ENCODE data around the gene GALNT2.
A peak's percentile ranks its signal among the peaks of the same experiment; 100 is the strongest.

Gene GALNT2

DNA sequence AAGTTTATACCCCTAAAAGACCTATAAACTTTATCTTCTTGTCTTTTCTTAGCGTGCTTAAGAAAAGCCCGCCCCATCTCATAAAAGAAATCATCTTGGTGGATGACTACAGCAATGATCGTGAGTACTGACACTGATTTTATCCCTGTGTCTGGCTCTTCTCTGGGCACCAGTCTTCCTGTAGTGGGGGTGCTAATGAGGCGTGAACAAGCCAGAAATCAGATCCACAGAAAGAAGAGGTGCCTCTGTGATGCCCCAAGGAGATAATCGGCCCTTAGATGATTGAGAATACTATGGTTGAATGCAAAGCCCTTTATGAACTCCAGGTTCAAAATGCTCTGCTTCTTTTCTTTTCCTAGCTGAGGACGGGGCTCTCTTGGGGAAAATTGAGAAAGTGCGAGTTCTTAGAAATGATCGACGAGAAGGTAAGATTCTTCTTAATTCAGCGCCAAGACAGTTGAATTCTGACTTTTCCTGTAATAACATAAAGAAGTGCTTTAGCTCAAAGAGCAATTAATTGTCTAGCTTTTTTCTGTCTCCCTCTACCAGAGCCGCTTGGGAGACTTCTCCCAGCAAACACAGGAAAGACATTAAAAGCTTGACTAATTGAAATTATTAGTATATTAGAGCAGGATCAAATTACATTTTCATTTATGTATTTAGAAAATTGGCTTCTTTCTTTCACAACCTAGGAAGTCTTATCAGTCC is 169.4 kb downstream of the GALNT2 start:
- no peak overlapping the region for H2AFZ ChIP-seq (ENCODE audit: insufficient read depth, low read length, poor library complexity)
- no peak for DNase-seq
- WGBS (ENCODE audit: extremely low coverage, insufficient coverage, insufficient read length), result no CpG with 5 or more reads among the region's 11 CpGs
- H3K27ac ChIP-seq (ENCODE audit: low read depth, low read length), result no peak overlapping the region
- no peak overlapping the region for H2BK120ac ChIP-seq (ENCODE audit: insufficient read depth, low read length, poor library complexity)
- no peaks in the 10 kb centered on the region for H3K79me2 ChIP-seq (ENCODE audit: control insufficient read depth, insufficient read depth, low read length, poor library complexity)
- H2AK5ac ChIP-seq (ENCODE audit: low read length), result no peak overlapping the region
- no peak overlapping the region for H3K4me2 ChIP-seq (ENCODE audit: low read length)
- no peaks in the 10 kb centered on the region for H3K27me3 ChIP-seq (ENCODE audit: insufficient read depth, low read length)
- no peaks in the 10 kb centered on the region for H3K9me3 ChIP-seq (ENCODE audit: insufficient read depth, low read depth, low read length)
- H3K9ac ChIP-seq (ENCODE audit: low read length), result no peak overlapping the region
- H3K14ac ChIP-seq (ENCODE audit: low read length), result no peak overlapping the region
- peaks cover 2% of the 10 kb centered on the region in 2 experiments for H3K4me1 ChIP-seq (ENCODE audit: control insufficient read depth in 1 of 2, insufficient read depth in 2 of 2, low read length in 2 of 2)
- H2BK12ac ChIP-seq (ENCODE audit: low read length), result no peak overlapping the region
- H3K4ac ChIP-seq (ENCODE audit: low read depth, low read length), result no peak overlapping the region
- no peaks in the 10 kb centered on the region for H3K79me1 ChIP-seq (ENCODE audit: low read length)
- H3K18ac ChIP-seq (ENCODE audit: low read length), result no peak overlapping the region
- H4K91ac ChIP-seq (ENCODE audit: low read depth, low read length), result no peak overlapping the region
- H3K4me3 ChIP-seq (ENCODE audit: low read depth, low read length), result no peak overlapping the region
- no peak overlapping the region for H4K12ac ChIP-seq (ENCODE audit: low read depth, low read length)
- H2BK5ac ChIP-seq (ENCODE audit: low read depth, low read length, poor library complexity), result no peak overlapping the region
- H4K8ac ChIP-seq (ENCODE audit: low read depth, low read length), result no peak overlapping the region
- H3K23ac ChIP-seq (ENCODE audit: low read length), result no peak overlapping the region
- peaks cover 0 to 4% of the 10 kb centered on the region in 2 experiments for H3K36me3 ChIP-seq (ENCODE audit: control insufficient read depth in 1 of 2, insufficient read depth in 2 of 2, low read length in 2 of 2)

DNA sequence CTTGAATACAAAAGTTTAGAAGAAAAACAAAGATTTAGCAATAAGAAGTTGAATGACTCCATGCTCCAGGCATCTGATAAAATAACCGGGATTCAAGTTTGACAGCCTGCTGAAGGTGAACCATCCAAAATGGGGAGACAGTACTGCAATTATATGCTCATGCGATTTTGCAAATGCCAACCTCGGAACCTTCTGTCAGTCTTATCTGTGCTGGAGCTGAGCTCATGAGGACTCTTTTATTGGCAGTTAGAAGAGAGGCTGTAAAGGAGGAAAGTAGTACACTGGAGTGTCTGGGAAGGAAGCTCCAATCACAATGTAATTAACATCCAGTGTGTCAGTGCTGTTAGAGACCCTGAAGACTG is 170.0 kb downstream of the GALNT2 start:
- no peak overlapping the region for H3K4me2 ChIP-seq (ENCODE audit: low read length)
- H3K9me3 ChIP-seq (ENCODE audit: insufficient read depth, low read depth, low read length), result no peaks in the 10 kb centered on the region
- no peak overlapping the region for H4K91ac ChIP-seq (ENCODE audit: low read depth, low read length)
- H4K12ac ChIP-seq (ENCODE audit: low read depth, low read length), result no peak overlapping the region
- no peak overlapping the region for H4K8ac ChIP-seq (ENCODE audit: low read depth, low read length)
- no peak overlapping the region for H2BK12ac ChIP-seq (ENCODE audit: low read length)
- H3K36me3 ChIP-seq (ENCODE audit: control insufficient read depth in 1 of 2, insufficient read depth in 2 of 2, low read length in 2 of 2), result peaks cover 0 to 4% of the 10 kb centered on the region in 2 experiments
- no peak overlapping the region for H3K9ac ChIP-seq (ENCODE audit: low read length)
- H3K23ac ChIP-seq (ENCODE audit: low read length), result no peak overlapping the region
- H2BK120ac ChIP-seq (ENCODE audit: insufficient read depth, low read length, poor library complexity), result no peak overlapping the region
- no peaks in the 10 kb centered on the region for H3K4me1 ChIP-seq (ENCODE audit: control insufficient read depth in 1 of 2, insufficient read depth in 2 of 2, low read length in 2 of 2)
- no peak overlapping the region for H2AK5ac ChIP-seq (ENCODE audit: low read length)
- no peak overlapping the region for H2BK5ac ChIP-seq (ENCODE audit: low read depth, low read length, poor library complexity)
- H3K4me3 ChIP-seq (ENCODE audit: low read depth, low read length), result no peak overlapping the region
- no peak overlapping the region for H3K14ac ChIP-seq (ENCODE audit: low read length)
- peak; percentile 12 to 65 for DNase-seq
- H3K18ac ChIP-seq (ENCODE audit: low read length), result no peak overlapping the region
- no peaks in the 10 kb centered on the region for H3K27me3 ChIP-seq (ENCODE audit: insufficient read depth, low read length)
- H3K27ac ChIP-seq (ENCODE audit: low read depth, low read length), result no peak overlapping the region
- H3K79me2 ChIP-seq (ENCODE audit: control insufficient read depth, insufficient read depth, low read length, poor library complexity), result no peaks in the 10 kb centered on the region
- H2AFZ ChIP-seq (ENCODE audit: insufficient read depth, low read length, poor library complexity), result no peak overlapping the region
- WGBS (ENCODE audit: extremely low coverage, insufficient coverage, insufficient read length), result no CpG with 5 or more reads among the region's 3 CpGs
- H3K4ac ChIP-seq (ENCODE audit: low read depth, low read length), result no peak overlapping the region
- no peaks in the 10 kb centered on the region for H3K79me1 ChIP-seq (ENCODE audit: low read length)

DNA sequence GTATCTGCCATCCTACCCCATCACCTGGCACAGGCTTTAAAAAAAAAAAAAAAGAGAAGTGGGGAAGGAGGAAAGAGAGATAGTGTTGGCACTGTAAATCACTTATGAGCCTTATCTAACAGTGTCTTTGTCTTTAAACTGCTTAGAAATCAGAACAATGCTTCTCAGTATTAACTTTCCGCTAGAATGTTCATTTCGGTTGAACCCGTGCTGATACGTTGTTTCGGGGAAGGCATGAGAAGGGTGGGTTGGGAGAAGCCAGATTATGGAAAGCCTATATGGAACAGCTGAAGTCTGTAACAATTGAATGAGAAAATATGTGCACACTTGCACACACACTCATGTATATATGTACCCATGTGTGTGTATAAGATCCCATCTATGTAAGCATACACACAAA is 170.8 kb downstream of the GALNT2 start:
- no peaks in the 10 kb centered on the region for H3K79me1 ChIP-seq (ENCODE audit: low read length)
- no peaks in the 10 kb centered on the region for H3K27me3 ChIP-seq (ENCODE audit: insufficient read depth, low read length)
- H3K4ac ChIP-seq (ENCODE audit: low read depth, low read length), result no peak overlapping the region
- no CpG with 5 or more reads among the region's 5 CpGs for WGBS (ENCODE audit: extremely low coverage, insufficient coverage, insufficient read length)
- no peak overlapping the region for H3K14ac ChIP-seq (ENCODE audit: low read length)
- no peak overlapping the region for H2BK5ac ChIP-seq (ENCODE audit: low read depth, low read length, poor library complexity)
- H3K36me3 ChIP-seq (ENCODE audit: control insufficient read depth in 1 of 2, insufficient read depth in 2 of 2, low read length in 2 of 2), result peaks cover 0 to 4% of the 10 kb centered on the region in 2 experiments
- no peak overlapping the region for H2BK12ac ChIP-seq (ENCODE audit: low read length)
- no peak overlapping the region for H4K12ac ChIP-seq (ENCODE audit: low read depth, low read length)
- no peak overlapping the region for H3K9ac ChIP-seq (ENCODE audit: low read length)
- H3K79me2 ChIP-seq (ENCODE audit: control insufficient read depth, insufficient read depth, low read length, poor library complexity), result no peaks in the 10 kb centered on the region
- no peak overlapping the region for H2AK5ac ChIP-seq (ENCODE audit: low read length)
- no peak overlapping the region for H3K18ac ChIP-seq (ENCODE audit: low read length)
- no peak overlapping the region for H2AFZ ChIP-seq (ENCODE audit: insufficient read depth, low read length, poor library complexity)
- no peak overlapping the region for H4K91ac ChIP-seq (ENCODE audit: low read depth, low read length)
- H3K4me1 ChIP-seq (ENCODE audit: control insufficient read depth in 1 of 2, insufficient read depth in 2 of 2, low read length in 2 of 2), result no peaks in the 10 kb centered on the region
- H3K9me3 ChIP-seq (ENCODE audit: insufficient read depth, low read depth, low read length), result no peaks in the 10 kb centered on the region
- H3K4me2 ChIP-seq (ENCODE audit: low read length), result no peak overlapping the region
- no peak for DNase-seq
- H2BK120ac ChIP-seq (ENCODE audit: insufficient read depth, low read length, poor library complexity), result no peak overlapping the region
- no peak overlapping the region for H3K4me3 ChIP-seq (ENCODE audit: low read depth, low read length)
- no peak overlapping the region for H3K27ac ChIP-seq (ENCODE audit: low read depth, low read length)
- H4K8ac ChIP-seq (ENCODE audit: low read depth, low read length), result no peak overlapping the region
- H3K23ac ChIP-seq (ENCODE audit: low read length), result no peak overlapping the region

DNA sequence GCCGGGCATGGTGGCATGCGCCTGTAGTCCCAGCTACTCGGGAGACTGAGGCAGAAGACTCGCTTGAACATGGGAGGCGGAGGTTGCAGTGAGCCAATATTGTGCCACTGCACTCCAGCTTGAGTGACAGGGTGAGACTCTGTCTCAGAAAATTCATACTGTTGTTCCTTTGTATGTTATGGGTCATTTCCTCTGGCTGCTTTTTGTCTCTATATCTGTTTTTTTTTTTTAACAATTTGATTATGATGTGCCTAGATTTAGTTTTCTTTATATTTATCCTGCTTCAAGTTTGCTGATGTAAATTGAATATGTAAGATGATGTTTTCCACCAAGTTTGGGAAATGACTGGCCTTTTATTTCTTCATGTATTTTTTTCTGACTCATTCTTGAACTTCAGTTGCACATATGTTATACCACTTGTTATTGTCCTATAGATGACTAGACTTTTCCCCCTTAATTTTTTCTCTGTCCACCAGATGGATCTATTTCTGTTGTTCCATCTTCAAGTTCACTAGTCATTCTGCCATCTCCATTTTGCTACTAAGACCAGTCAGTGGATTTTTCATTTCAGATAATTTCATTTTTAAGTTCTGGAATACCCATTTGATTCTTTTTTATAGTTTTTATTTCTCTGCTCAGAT is 173.5 kb downstream of the GALNT2 start:
- DNase-seq, result no peak
- no peaks in the 10 kb centered on the region for H3K9me3 ChIP-seq (ENCODE audit: insufficient read depth, low read depth, low read length)
- no peak overlapping the region for H4K8ac ChIP-seq (ENCODE audit: low read depth, low read length)
- no peak overlapping the region for H3K23ac ChIP-seq (ENCODE audit: low read length)
- no peak overlapping the region for H2BK120ac ChIP-seq (ENCODE audit: insufficient read depth, low read length, poor library complexity)
- WGBS (ENCODE audit: extremely low coverage, insufficient coverage, insufficient read length), result no CpG with 5 or more reads among the region's 5 CpGs
- no peak overlapping the region for H2AFZ ChIP-seq (ENCODE audit: insufficient read depth, low read length, poor library complexity)
- no peak overlapping the region for H3K14ac ChIP-seq (ENCODE audit: low read length)
- no peaks in the 10 kb centered on the region for H3K79me2 ChIP-seq (ENCODE audit: control insufficient read depth, insufficient read depth, low read length, poor library complexity)
- no peak overlapping the region for H2BK12ac ChIP-seq (ENCODE audit: low read length)
- H3K27ac ChIP-seq (ENCODE audit: low read depth, low read length), result no peak overlapping the region
- no peak overlapping the region for H3K4ac ChIP-seq (ENCODE audit: low read depth, low read length)
- no peak overlapping the region for H3K18ac ChIP-seq (ENCODE audit: low read length)
- peaks cover 4 to 5% of the 10 kb centered on the region in 2 experiments for H3K4me1 ChIP-seq (ENCODE audit: control insufficient read depth in 1 of 2, insufficient read depth in 2 of 2, low read length in 2 of 2)
- H4K91ac ChIP-seq (ENCODE audit: low read depth, low read length), result no peak overlapping the region
- H3K36me3 ChIP-seq (ENCODE audit: control insufficient read depth in 1 of 2, insufficient read depth in 2 of 2, low read length in 2 of 2), result peaks cover 5 to 6% of the 10 kb centered on the region in 2 experiments
- no peaks in the 10 kb centered on the region for H3K27me3 ChIP-seq (ENCODE audit: insufficient read depth, low read length)
- H3K4me3 ChIP-seq (ENCODE audit: low read depth, low read length), result no peak overlapping the region
- H3K4me2 ChIP-seq (ENCODE audit: low read length), result no peak overlapping the region
- H3K79me1 ChIP-seq (ENCODE audit: low read length), result no peaks in the 10 kb centered on the region
- no peak overlapping the region for H2AK5ac ChIP-seq (ENCODE audit: low read length)
- H4K12ac ChIP-seq (ENCODE audit: low read depth, low read length), result no peak overlapping the region
- no peak overlapping the region for H3K9ac ChIP-seq (ENCODE audit: low read length)
- no peak overlapping the region for H2BK5ac ChIP-seq (ENCODE audit: low read depth, low read length, poor library complexity)

Data from trophoblast cell (in vitro differentiated cells and primary cell).